Choroid plexus epithelial cell (primary cell): ENCODE measurements around the gene WIPF3.

Source experiments
- DNase-seq: peaks from one replicate; pipeline ENCODE4 v3.0.0-alpha.2; 2010; ENCODE audit warnings: low read depth
- H3K4me3 ChIP-seq: 2 replicates; pipeline ENCODE4 v1.5.1; 2011; ENCODE audit warnings: low read depth, mild to moderate bottlenecking, control low read depth, low read length, moderate library complexity
- TF ChIP-seq, protein P1 (sequence below): conservative IDR thresholded peaks from 2 replicates; pipeline ENCODE4 v1.5.1; 2011; ENCODE audit warnings: low read depth, mild to moderate bottlenecking, control low read depth, inconsistent platforms, low read length, moderate library complexity

WIPF3 gene

DNA sequence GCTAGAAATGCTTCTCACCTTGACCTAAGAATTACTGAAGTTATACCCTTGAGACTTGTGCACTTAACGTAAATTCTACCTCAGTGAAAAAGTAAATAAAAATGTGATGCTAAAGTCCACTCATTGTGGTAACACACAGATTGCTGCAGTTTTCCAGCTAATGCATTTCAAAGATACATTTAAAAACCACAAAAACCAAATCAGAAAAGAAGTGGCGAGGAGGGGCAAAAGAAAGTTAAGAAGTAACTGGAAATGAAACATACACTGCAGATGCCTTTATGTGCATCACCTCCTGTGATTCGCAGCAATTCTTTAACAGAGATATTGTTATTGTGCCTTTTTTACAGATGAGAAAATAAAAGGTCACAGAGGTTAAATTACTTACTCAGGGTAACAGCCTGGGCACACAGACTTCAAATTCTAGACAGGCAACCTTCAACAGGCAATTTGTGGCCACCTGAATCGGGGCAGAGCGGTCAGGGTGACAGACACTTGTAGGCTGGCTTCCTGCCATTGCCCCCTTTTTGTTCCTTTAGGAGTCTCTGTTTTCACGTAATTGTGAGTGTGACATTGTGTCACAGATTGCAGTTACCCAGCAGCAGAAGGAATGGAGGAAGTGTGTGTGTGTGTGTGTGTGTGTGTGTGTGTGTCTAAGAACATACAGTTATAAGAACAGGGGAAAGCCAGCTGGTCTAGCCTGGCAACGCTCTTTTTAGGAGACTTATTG, 1.9 kb downstream of the WIPF3 start:
- TF ChIP-seq, protein P1, sequence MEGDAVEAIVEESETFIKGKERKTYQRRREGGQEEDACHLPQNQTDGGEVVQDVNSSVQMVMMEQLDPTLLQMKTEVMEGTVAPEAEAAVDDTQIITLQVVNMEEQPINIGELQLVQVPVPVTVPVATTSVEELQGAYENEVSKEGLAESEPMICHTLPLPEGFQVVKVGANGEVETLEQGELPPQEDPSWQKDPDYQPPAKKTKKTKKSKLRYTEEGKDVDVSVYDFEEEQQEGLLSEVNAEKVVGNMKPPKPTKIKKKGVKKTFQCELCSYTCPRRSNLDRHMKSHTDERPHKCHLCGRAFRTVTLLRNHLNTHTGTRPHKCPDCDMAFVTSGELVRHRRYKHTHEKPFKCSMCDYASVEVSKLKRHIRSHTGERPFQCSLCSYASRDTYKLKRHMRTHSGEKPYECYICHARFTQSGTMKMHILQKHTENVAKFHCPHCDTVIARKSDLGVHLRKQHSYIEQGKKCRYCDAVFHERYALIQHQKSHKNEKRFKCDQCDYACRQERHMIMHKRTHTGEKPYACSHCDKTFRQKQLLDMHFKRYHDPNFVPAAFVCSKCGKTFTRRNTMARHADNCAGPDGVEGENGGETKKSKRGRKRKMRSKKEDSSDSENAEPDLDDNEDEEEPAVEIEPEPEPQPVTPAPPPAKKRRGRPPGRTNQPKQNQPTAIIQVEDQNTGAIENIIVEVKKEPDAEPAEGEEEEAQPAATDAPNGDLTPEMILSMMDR: no peak
- H3K4me3 ChIP-seq: no peak overlapping the region
- no peak for DNase-seq

DNA sequence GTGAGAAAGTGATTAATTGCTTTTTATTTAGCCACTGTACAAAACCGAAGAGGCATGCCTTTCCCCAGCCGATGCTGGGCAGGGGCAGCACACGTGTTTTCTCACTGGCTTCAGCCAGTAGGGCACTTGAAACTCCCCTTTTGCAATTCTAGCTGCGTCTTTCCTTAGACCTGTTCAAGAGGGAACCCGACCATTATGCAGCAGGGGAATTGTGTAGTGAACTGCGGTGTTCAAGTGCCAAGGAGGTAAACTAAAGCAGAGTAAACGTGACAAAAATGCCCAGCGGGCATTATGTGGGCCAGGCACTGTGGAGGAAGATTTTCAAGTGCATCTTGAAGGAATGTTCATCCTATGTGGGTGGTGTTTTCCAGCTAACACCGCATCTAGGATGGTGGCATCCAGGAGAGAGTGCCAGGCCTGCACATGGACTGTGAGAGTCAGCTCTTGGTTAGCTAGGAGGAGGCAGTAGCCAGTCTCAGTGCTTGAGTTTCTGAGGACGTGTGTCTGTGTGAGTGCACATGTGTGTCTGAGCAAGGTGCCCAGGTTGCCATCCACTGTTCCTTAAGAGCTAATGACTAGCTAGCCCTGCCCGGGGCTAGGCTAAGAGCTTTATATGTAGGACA, 3.3 kb downstream of the WIPF3 start:
- TF ChIP-seq, protein P1: no peak
- no peak for DNase-seq
- H3K4me3 ChIP-seq: no peak overlapping the region

DNA sequence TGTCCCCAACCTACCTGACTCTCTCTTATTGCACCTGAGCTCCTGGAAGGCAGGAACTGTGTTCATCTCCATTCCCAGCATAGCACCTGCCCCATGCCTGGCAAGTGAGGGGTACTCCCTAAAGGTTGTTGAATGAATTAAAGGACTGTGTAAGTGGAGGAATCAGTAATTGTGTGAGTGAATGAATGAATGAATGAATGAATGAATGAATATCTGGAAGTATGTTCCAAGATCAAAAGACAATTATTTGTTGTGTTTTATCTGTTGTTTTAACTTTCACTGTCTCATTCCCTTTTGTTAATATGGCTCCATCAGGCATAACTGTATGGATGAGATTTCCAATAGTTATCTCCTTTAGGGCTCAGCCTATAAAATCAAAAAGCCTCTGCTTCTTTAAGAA, 4.0 kb downstream of the WIPF3 start:
- no peak overlapping the region for H3K4me3 ChIP-seq
- DNase-seq: no peak
- TF ChIP-seq, protein P1: no peak

DNA sequence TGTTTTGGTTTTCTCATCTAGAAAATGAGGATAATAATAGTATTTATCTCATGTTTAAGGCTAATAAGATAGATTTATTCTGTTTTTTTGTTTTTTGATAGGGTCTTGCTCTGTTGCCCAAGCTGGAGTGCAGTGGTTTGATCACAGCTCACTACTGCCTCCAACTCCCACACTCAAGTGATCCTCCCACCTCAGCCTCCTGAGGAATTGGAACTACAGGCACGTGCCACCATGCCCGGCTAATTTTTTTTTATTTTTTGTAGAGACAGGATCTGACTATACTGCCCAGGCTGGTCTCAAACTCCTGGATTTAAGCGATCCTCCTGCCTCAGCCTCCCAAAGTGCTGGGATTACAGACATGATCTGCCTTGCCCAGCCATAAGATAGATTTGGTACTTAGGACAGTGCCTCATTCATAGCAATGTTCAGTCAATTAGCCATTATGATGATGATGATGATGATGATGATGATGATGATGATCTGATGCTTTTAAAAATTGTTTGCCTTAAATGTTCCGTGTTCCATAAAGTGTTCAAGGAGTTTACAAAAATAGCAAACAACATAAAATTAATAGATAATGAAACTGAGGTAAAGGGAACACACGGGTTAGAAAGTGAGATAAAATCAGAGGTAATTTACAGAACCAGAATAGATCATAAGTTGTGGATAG, 4.6 kb downstream of the WIPF3 start:
- no peak overlapping the region for H3K4me3 ChIP-seq
- no peak for DNase-seq
- TF ChIP-seq, protein P1: no peak

DNA sequence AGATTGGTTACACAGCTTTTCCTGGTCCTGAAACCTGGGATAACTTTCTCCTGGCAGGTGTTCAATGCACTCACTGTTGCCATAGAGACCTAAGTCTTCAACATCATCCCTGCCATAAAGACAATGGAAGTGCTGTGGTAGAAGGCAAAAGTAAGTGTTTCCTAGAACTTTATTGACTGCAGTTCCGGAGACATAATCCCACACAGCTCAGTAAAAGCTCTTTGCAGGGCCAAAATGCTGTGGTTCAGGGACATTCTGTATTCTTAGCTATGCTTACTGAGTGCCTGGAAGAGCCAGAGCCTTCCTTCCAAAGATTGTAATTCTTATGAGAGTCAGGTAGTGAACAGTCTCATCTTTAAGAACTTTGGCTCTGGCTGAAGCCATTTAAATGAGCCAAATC, 5.3 kb downstream of the WIPF3 start:
- no peak overlapping the region for H3K4me3 ChIP-seq
- no peak for DNase-seq
- TF ChIP-seq, protein P1: no peak

DNA sequence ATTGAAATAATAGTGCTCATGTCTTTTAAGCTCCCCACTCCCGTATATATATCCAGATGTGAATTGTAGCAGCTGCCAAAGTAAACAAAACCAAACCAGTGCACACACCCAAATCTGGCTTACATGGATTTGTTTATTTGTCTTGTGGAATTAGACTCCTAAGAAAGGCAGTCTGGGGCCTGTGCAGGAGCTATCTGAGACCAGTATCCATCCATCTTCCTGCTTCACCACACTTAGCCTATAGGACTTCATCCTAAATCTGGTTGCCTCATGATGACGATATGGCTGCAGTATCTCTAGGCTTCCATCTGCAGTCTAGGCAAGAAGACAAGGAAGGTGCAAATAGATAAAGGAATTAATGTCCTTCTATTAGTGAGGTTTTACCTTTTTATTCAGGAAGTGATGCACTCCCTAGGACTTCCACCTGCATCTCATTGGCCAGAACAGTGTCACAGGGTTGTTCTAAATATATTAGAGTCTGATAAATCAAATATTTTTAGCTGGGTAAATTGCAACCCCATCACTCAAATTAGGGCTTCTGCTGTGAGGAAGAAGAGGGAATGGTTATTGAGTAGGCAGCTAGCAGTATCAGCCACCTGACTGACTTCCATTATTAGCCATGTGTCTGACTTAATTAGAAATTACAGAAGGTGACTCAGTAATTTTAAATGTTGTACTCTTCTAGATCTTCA, 6.0 kb downstream of the WIPF3 start:
- no peak overlapping the region for H3K4me3 ChIP-seq
- DNase-seq: no peak
- TF ChIP-seq, protein P1: no peak
